ENCODE data around the gene OR2AT4.

The OR2AT4 gene

DNA sequence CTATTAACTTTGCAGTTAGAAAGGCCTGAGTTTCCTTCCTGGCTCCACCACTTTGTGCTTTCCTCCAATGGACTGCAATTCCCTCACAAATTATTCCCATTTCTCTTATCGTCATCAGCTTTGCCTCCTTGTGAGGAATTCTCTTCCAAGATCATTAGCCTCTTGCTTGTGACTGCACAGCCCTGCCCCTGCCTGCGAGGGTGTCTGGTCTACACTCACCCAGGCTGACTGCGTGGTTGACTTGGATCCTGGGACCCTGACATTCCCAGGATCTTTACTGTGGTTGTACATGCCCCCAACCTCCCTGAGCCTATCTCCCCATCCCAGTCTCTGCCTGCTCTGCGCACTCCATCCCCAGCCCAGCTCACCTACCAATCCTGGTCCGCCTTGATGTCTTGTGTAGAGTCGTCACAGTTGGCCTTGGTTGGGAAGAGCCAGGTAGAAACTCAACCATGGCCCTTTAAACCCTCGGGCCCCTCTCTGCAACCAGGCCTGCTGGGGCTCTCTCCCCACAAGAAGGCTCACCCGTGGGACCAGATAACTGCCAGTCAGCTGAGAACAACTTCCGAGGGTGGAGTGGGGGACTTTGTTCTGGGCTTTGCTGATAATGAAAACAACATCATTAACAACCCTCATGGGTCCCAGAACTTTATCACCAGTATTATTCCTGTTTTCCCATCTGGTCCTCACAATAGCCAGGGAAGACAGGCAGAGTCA is at the start of gene OR2AT4:
OR2AT4 (minus strand) TSS at position 421 of the 717 bp plus-strand sequence.
- H3K27ac ChIP-seq = no peak within 1 kb of the TSS
- TF ChIP-seq, protein P1, sequence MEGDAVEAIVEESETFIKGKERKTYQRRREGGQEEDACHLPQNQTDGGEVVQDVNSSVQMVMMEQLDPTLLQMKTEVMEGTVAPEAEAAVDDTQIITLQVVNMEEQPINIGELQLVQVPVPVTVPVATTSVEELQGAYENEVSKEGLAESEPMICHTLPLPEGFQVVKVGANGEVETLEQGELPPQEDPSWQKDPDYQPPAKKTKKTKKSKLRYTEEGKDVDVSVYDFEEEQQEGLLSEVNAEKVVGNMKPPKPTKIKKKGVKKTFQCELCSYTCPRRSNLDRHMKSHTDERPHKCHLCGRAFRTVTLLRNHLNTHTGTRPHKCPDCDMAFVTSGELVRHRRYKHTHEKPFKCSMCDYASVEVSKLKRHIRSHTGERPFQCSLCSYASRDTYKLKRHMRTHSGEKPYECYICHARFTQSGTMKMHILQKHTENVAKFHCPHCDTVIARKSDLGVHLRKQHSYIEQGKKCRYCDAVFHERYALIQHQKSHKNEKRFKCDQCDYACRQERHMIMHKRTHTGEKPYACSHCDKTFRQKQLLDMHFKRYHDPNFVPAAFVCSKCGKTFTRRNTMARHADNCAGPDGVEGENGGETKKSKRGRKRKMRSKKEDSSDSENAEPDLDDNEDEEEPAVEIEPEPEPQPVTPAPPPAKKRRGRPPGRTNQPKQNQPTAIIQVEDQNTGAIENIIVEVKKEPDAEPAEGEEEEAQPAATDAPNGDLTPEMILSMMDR (conservative IDR thresholded peaks at IDR 0.05) = no peak
- no peak for TF ChIP-seq ZFX (IDR thresholded peaks at IDR 0.05)

DNA sequence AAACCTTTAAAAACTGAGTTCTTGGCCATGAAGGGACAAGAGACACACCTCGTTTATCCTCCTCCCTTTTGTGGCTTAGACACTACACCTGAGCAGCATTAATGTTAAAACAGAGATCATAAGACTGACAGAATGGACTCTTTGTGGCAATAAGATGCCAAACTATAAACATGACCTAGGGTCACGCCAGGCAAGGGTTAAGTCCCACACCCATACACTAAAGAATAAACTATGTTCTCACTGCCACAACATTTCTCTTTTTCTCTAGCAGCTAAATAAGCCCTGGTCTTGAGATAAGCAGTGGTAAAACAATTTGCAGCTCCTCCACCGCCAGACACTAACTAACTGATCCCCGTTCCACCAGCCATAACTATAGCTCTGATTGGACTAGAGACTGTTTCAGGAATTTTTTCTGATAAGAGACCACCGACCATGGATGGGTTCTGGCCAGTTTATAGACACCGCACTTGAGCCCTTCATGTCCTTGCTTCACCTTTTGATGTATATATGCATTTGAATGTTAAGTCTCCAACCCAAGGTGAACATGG is 49.4 kb upstream of the OR2AT4 start:
- TF ChIP-seq ZFX (IDR thresholded peaks at IDR 0.05) = no peak
- TF ChIP-seq, protein P1 (conservative IDR thresholded peaks at IDR 0.05) = no peak
- H3K27ac ChIP-seq = no peak overlapping the region

DNA sequence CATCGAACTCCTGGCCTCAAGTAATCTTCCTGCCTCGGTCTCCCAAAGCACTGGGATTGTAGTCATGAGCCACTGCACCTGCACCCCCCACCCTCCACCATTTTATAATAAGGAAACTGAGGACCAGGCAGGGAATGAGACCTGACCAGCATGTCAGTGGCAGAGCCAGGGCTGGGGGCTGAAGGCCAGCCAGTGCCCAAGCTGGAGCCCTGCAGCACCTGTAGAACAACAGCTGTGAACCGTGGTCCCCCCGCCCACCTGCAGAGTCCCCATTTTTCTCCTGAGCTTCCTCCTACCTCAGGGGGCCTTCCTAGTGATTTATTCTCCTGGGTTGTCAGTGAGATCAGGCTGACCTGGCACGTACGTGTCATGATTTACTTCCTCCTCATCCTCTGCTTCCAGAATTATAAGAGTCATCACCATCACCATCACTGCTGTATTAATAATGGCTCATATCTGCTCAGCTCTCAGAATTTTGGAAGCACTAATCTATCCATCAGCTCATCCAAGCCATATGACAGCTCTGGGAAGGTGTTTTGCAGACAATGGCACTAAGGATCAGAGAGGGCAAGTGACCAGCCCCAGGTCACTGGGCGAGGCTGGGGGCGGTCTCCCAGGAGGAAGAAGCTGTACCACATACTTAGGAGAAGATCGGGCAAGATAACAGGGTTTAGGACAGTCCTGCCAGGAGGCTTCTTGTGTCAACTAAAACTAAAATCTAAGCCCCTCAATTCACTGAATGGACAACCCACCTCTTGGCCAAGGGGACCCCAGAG is 48.7 kb upstream of the OR2AT4 start:
- H3K27ac ChIP-seq = no peak overlapping the region
- TF ChIP-seq, protein P1 (conservative IDR thresholded peaks at IDR 0.05) = no peak
- no peak for TF ChIP-seq ZFX (IDR thresholded peaks at IDR 0.05)

DNA sequence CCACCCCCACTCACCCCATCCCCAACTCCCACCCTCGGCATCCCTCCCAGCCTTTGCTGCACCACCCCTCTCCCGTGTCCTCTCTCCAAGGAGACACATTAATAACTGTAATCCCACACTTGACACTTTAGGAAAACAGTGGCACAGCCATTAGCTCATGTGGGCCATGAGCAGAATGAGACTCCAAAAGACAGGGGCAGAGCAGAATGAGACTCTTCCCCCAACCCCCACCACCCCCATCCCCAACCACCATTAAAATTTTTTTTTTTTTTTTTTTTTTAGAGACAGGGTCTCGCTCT is 48.0 kb upstream of the OR2AT4 start:
- no peak overlapping the region for H3K27ac ChIP-seq
- no peak for TF ChIP-seq ZFX (IDR thresholded peaks at IDR 0.05)
- TF ChIP-seq, protein P1 (conservative IDR thresholded peaks at IDR 0.05) = no peak; the same call in 1 of the 2 replicates

DNA sequence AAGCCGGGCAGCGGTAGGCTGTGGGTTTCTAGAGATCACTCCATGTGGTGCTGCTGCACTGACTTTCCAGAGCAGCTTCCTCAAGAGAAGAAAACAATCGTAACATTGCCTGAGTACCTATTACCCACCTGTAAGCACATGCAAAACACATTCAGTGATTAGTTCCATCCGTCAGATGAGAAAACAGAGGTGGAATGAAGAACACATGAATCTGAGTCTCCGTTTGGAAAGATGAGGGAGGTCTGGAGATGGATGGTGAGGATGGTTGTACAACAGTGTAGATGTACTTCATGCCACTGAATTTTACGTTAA is 46.7 kb upstream of the OR2AT4 start:
- TF ChIP-seq, protein P1 (conservative IDR thresholded peaks at IDR 0.05) = no peak
- TF ChIP-seq ZFX (IDR thresholded peaks at IDR 0.05) = no peak
- no peak overlapping the region for H3K27ac ChIP-seq

DNA sequence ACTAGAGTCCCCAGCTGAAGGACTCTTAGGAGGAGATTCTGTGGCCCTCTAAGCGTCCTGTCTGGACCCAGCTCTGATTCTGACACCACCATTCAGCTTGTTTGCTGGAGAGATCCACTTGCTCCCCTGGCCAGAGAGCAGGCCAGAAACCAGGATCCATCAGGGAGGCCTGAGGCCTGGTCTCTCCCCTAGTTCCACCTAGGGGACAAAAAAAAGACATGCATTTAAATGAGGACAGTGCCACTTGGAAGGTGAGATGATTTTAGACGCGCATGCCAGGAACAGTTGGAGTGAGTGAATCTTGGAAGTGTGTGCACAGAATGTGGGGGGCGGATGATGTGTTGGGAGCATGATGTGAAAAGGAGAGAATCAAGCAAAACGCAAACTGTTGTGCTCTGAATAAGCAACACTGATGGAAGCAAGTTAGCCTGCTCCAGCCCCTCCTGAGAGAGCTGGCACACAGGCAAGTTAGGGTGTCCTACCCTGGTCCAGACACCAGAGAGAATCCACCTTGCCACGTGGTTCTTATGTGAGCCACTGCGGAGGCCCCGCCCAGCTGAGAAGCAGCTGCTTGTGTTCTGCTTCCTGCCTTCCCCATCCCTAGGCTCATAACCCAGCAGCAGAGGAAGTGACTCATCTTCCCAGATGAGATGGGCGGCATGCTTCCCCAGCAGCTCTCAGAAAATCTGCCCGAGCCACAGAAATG is 46.2 kb upstream of the OR2AT4 start:
- H3K27ac ChIP-seq = no peak overlapping the region
- TF ChIP-seq ZFX (IDR thresholded peaks at IDR 0.05) = no peak
- TF ChIP-seq, protein P1 (conservative IDR thresholded peaks at IDR 0.05) = no peak

DNA sequence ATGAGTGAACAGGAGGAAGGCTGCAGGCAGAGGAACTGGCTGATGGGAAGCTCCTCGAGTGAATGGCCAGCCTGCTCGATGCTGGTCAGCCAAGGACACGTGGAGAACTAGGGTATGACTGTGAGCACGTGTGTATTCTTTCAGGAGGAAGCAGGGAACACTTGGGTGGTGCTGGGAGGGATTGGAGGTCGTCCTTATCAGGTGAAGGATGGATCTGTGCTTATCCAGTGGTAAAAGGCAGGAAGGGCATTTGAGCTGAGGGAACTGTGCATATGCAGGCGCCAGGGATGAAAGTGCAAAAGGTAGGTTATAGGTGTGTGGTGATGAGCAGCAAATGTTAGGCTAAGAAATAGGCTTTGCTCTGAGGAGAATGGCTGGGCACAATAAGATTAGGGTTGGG is 44.5 kb upstream of the OR2AT4 start:
- no peak overlapping the region for H3K27ac ChIP-seq
- TF ChIP-seq ZFX (IDR thresholded peaks at IDR 0.05) = no peak
- TF ChIP-seq, protein P1 (conservative IDR thresholded peaks at IDR 0.05) = no peak

All from C4-2B (cell line).